Ovary (tissue), 9 donors: Measurements from ENCODE around the gene NRCAM. TPM values are rescaled to one million over a fixed set of nuclear protein-coding genes. Genes with fewer than 3 reads are reported as not detected.

ENCODE experiments used
- DNase-seq, 5 donors: peaks; one replicate each; pipeline ENCODE4 v3.0.0-alpha.2; 2019 to 2020
- H3K27ac ChIP-seq, 2 donors: fragments of 200-600 bp; one replicate each; pipeline versions ENCODE4 v1.5.1 to v1.8.0; 2019 to 2022
- H3K27me3 ChIP-seq: fragments of 200-600 bp; one replicate; pipeline ENCODE4 v1.8.0; 2022
- H3K36me3 ChIP-seq: fragments of 200-600 bp; sonication (generic); one replicate; pipeline ENCODE4 v1.5.1; 2019
- H3K4me1 ChIP-seq: one replicate; pipeline ENCODE4 v1.8.1; 2013; ENCODE audit warnings: mild to moderate bottlenecking, moderate library complexity; ENCODE audit not compliant: insufficient read depth
- H3K4me3 ChIP-seq: fragments of 200-600 bp; sonication (generic); one replicate; pipeline ENCODE4 v1.5.1; 2017
- H3K9me3 ChIP-seq, 2 donors: fragments of 200-600 bp in 1 of 2; sonication (generic) in 1 of 2; one replicate each; pipeline versions ENCODE4 v1.5.1 to v1.8.1; 2013 to 2019; ENCODE audit warnings: mild to moderate bottlenecking in 1 of 2, moderate library complexity in 1 of 2
- CTCF ChIP-seq, 3 donors: fragments of 450-650 bp in 2 of 3; fragments of 200-600 bp in 1 of 3; IDR thresholded peaks; one replicate each; pipeline versions ENCODE4 v1.5.1 to v1.8.0; 2016 to 2022; ENCODE audit warnings: antibody characterized with exemption in 3 of 3, mild to moderate bottlenecking in 1 of 3
- EP300 ChIP-seq: sonication (generic); formaldehyde crosslinking; IDR thresholded peaks from one replicate; pipeline ENCODE4 v1.6.1; 2017; ENCODE audit warnings: antibody characterized with exemption
- POLR2A ChIP-seq: fragments of 450-650 bp; IDR thresholded peaks from one replicate; pipeline ENCODE4 v1.6.1; 2017; ENCODE audit warnings: antibody characterized with exemption, mild to moderate bottlenecking, moderate library complexity
- WGBS, 3 donors: extraction: QIAGEN DNeasy Blood & Tissue Kit in 1 of 3; methylation state at CpG; one replicate each; pipeline versions ENCODE4 v1.1.5 to v1.1.7; 2013 to 2017; 5-methylcytosine and 5-hydroxymethylcytosine counted together
- intact Hi-C, 4 donors: fragments of 100-400 bp; cut with DNase I; formaldehyde crosslinking; loops; one replicate each; pipeline versions ENCODE4 v1.11.0 to v1.15.1; 2022 to 2023
- polyA plus RNA-seq, 2 donors: library from polyadenylated mRNA; stranded (reverse); fragments of 200-250 nt in 1 of 2; fragments of 350-450 nt in 1 of 2; fragmentation: Illumina TruSeq in 1 of 2; extraction: RNeasy Lipid Tissue Mini Kit (QIAGEN cat#74804) in 1 of 2; gene quantifications; one replicate each; pipeline ENCODE4 v1.2.3, GENCODE V29; 2013 to 2014
- total RNA-seq, 7 donors: library from RNA; depleted of rRNA in 2 of 7; stranded (reverse); fragments of >200 nt in 2 of 7; fragmentation: NEBNext Ultra II Directional in 3 of 7; extraction: Animal tissue kit (Norgen Biotek cat#: 25700) in 3 of 7; gene quantifications; one replicate each; pipeline versions ENCODE4 v1.1.0 to v1.2.4, GENCODE V29; 2016 to 2023
- donor health status: DM: no; HTN: no; CAD: no; lungs with moderate emphysema.
- donor health status: DM: no; HTN: no; CAD: no.
- donor health status: Bipolar disorder and iron deficiency.
- donor health status: DM: yes; HTN: yes; CAD: no.
- donor health status: DM: no; HTN: no; CAD: no.
- donor health status: DM: yes; HTN: yes; CAD: no.

Gene NRCAM
- total and polyA plus RNA-seq, 9 donors = 0.61 to 14.8 (median 2.8) TPM

DNA sequence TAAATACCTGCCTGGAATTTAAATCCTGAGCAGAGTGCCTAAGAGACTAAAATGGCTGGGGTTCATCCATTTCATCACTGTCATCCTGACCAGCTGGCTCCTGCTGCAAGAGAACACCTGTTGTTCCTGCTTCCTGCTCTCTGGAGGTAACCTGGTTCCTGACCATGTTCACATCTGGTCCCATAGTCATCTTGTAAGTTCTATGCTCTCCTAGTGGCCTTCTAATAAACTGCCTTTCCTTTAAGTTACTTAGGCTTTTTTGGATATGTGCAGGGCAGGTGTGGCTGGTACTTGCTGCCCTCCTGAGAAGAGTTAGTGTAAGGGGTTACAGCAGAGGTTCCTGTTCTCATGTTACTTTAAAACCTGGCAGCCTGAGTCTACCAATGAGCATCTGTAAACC lies 80.0 kb downstream of the NRCAM start:
- Histone ChIP-seq H3K9me3 (no peaks in the 10 kb centered on the region), H3K27ac (no peak overlapping the region), H3K4me1 (no peaks in the 10 kb centered on the region), H3K4me3 (no peak overlapping the region), H3K27me3 (no peaks in the 10 kb centered on the region), H3K36me3 (no peaks in the 10 kb centered on the region)
- no peak for DNase-seq
- intact Hi-C loops = no loop called here
- TF ChIP-seq CTCF (IDR thresholded peaks at IDR 0.05) (no peak), POLR2A (no peak), EP300 (no peak)

DNA sequence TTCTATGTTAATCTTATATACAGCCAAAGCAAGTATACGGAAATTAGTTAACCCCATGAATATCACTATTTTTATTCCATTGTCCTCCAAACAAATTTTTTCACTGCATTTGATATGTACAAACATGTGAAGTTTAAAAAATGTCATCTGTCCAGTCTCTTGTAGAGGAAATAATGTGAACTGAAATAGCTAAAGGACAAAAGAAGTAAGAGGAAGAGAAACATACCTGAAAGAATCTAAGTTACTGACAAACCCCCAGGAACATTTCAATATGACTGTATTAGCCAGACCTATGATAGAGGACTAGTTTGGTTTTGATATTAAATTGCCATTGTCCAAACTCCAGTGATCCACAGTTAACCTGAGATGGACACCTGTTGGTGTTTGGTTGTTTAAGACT lies 80.6 kb downstream of the NRCAM start:
- H3K27me3 ChIP-seq = no peaks in the 10 kb centered on the region
- DNase-seq = no peak
- H3K36me3 ChIP-seq = no peaks in the 10 kb centered on the region
- intact Hi-C loops = no loop called here
- H3K4me1 ChIP-seq = no peaks in the 10 kb centered on the region
- H3K27ac ChIP-seq = no peak overlapping the region
- TF ChIP-seq POLR2A = no peak
- TF ChIP-seq CTCF (IDR thresholded peaks at IDR 0.05) = no peak
- TF ChIP-seq EP300 = no peak
- no peaks in the 10 kb centered on the region for H3K9me3 ChIP-seq
- WGBS, 3 donors = 91 to 100% (median 96%) methylated on average over 1 of the region's 1 CpG
- H3K4me3 ChIP-seq = no peak overlapping the region

GRCh38 chr7:108374899-108375298 lies 81.3 kb downstream of the NRCAM start:
- no peak for DNase-seq
- no peak for TF ChIP-seq POLR2A
- no peak for TF ChIP-seq EP300
- TF ChIP-seq CTCF (IDR thresholded peaks at IDR 0.05) = no peak
- Histone ChIP-seq H3K9me3 (no peaks in the 10 kb centered on the region), H3K4me3 (no peak overlapping the region), H3K27ac (no peak overlapping the region), H3K36me3 (no peaks in the 10 kb centered on the region), H3K27me3 (no peaks in the 10 kb centered on the region), H3K4me1 (no peaks in the 10 kb centered on the region)
- intact Hi-C loops = no loop called here

- H3K36me3 ChIP-seq = no peaks in the 10 kb centered on the region
- 72 to 78% (median 78%) methylated on average over 2 of the region's 2 CpGs for whole genome bisulfite sequencing, 3 donors
- no peaks in the 10 kb centered on the region for H3K4me1 ChIP-seq
- H3K27me3 ChIP-seq = no peaks in the 10 kb centered on the region
- no peak for TF ChIP-seq EP300
- TF ChIP-seq POLR2A = no peak
- no peak for TF ChIP-seq CTCF (IDR thresholded peaks at IDR 0.05)
- H3K4me3 ChIP-seq = no peak overlapping the region
- intact Hi-C loops = no loop called here
- no peak overlapping the region for H3K27ac ChIP-seq
- no peaks in the 10 kb centered on the region for H3K9me3 ChIP-seq
- DNase-seq = no peak
Observed at GRCh38 chr7:108372618-108373017, 83.6 kb downstream of the NRCAM start.

GRCh38 chr7:108370616-108371015 lies 85.6 kb downstream of the NRCAM start:
- no peak for DNase-seq
- no peak overlapping the region for H3K4me3 ChIP-seq

More at GRCh38 chr7:108370616-108371015, 85.6 kb downstream of the NRCAM start:
- intact Hi-C loops = no loop called here
- no peaks in the 10 kb centered on the region for H3K4me1 ChIP-seq
- H3K27ac ChIP-seq = no peak overlapping the region
- TF ChIP-seq POLR2A (no peak), EP300 (no peak), CTCF (IDR thresholded peaks at IDR 0.05) (no peak)
- no peaks in the 10 kb centered on the region for H3K27me3 ChIP-seq
- H3K9me3 ChIP-seq = no peaks in the 10 kb centered on the region
- H3K36me3 ChIP-seq = no peaks in the 10 kb centered on the region
- 49 to 66% (median 58%) methylated on average over 2 of the region's 2 CpGs for WGBS, 3 donors
